GM19468 (cell line): Measurements from ENCODE around the gene SEC24C.
A peak's percentile ranks its signal among the peaks of the same experiment; 100 is the strongest.
"Not testable (repeated sequence)": the region's sequence is repeated elsewhere in the genome, so short reads cannot be mapped to it uniquely, and the experiment has no call there.

Experiments
- ATAC-seq: cut with Tn5 transposase; IDR thresholded peaks from one replicate; pipeline ENCODE4 v1.9.1; 2021; ENCODE audit warnings: mild to moderate bottlenecking, moderate library complexity, moderate number of reproducible peaks; ENCODE audit not compliant: unreplicated experiment; ENCODE audit errors: extremely low read depth

Gene SEC24C

GRCh38 chr10:73765066-73765465 lies 20.9 kb downstream of the SEC24C start:
- no peak for ATAC-seq

GRCh38 chr10:73768881-73769280 lies 24.7 kb downstream of the SEC24C start:
- ATAC-seq: no peak

- ATAC-seq: no peak
Measured at GRCh38 chr10:73769396-73769795, 25.2 kb downstream of the SEC24C start.

- ATAC-seq: no peak
Measured at GRCh38 chr10:73771722-73772280, 27.6 kb downstream of the SEC24C start.

- ATAC-seq: peak; percentile 36
Measured at GRCh38 chr10:73772281-73773151, 28.3 kb downstream of the SEC24C start.

- ATAC-seq: no peak
Measured at GRCh38 chr10:73773152-73773879, 29.1 kb downstream of the SEC24C start.

- no peak for ATAC-seq
Measured at GRCh38 chr10:73774637-73775036, 30.5 kb downstream of the SEC24C start.

GRCh38 chr10:73779018-73779417 lies 34.8 kb downstream of the SEC24C start:
- no peak for ATAC-seq

GRCh38 chr10:73779539-73780197 lies 35.5 kb downstream of the SEC24C start:
- no peak for ATAC-seq

- ATAC-seq: no peak
Measured at GRCh38 chr10:73780301-73780700, 36.1 kb downstream of the SEC24C start.

- ATAC-seq: no peak
Measured at GRCh38 chr10:73780966-73781365, 36.8 kb downstream of the SEC24C start.

- ATAC-seq: no peak
Measured at GRCh38 chr10:73781548-73781878, 37.3 kb downstream of the SEC24C start.

- peak; percentile 34 for ATAC-seq
Measured at GRCh38 chr10:73781879-73782748, 37.9 kb downstream of the SEC24C start, which contains the start of gene CHCHD1. Gene CHCHD1 (plus strand): TSS chr10:73782048. CDS start chr10:73782076, 28 bp downstream.

GRCh38 chr10:73782749-73783085 lies 38.5 kb downstream of the SEC24C start:
- no peak for ATAC-seq

- peak; percentile 63 for ATAC-seq
Measured at GRCh38 chr10:73785211-73785720, 41.1 kb downstream of the SEC24C start, which contains the start of gene ZSWIM8. Gene ZSWIM8 (plus strand): TSS chr10:73785606. CDS start chr10:73785879, 273 bp downstream.

GRCh38 chr10:73785721-73786511 lies 41.7 kb downstream of the SEC24C start:
- no peak for ATAC-seq

- ATAC-seq: no peak
Measured at GRCh38 chr10:73786512-73786885, 42.3 kb downstream of the SEC24C start.

GRCh38 chr10:73787031-73787800 lies 43.0 kb downstream of the SEC24C start:
- ATAC-seq: not testable (repeated sequence)
